MM.1S (cell line): ENCODE data around the gene ELL.

Source experiments
- CTCF ChIP-seq: fragments of 300-600 bp; sonication (generic); IDR thresholded peaks from 2 replicates; pipeline ENCODE4 v1.5.1; 2016; ENCODE audit warnings: antibody characterized with exemption, low read length, mixed read lengths
- EZH2phosphoT487 ChIP-seq: fragments of 300-600 bp; sonication (generic); IDR thresholded peaks from 2 replicates; pipeline ENCODE4 v1.6.1; 2018; ENCODE audit warnings: antibody characterized with exemption, low read length

- TF ChIP-seq CTCF (no peak), EZH2phosphoT487 (no peak)
Observed at GRCh38 chr19:18475762-18476331, 46.0 kb downstream of the ELL start.
